Ecto neural progenitor cell (in vitro differentiated cells): ENCODE measurements around the gene TSHR.

ENCODE experiments used
- DNase-seq: peaks from one replicate; pipeline ENCODE4 v3.0.0-alpha.2; 2018; ENCODE audit warnings: low spot score

Gene TSHR

DNA sequence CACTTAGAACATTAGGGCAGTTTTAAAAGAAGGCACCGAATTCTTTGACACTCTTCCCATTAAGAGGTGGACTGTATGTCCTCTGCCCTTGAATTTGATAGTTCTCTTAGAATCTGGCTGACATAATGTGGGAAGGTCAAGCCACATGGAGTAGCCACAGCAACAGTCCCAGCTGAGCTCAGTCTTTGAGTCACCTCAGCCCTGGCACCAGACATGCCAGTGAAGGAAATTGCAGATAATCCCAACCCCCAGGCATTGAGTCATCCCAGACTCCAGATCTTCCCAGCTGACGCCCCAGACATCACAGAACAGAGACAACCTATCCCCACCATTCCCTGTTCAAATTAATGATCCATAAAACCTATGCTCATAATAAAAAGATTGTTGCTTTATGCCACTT lies 181.9 kb downstream of the TSHR start:
- DNase-seq, result no peak

DNA sequence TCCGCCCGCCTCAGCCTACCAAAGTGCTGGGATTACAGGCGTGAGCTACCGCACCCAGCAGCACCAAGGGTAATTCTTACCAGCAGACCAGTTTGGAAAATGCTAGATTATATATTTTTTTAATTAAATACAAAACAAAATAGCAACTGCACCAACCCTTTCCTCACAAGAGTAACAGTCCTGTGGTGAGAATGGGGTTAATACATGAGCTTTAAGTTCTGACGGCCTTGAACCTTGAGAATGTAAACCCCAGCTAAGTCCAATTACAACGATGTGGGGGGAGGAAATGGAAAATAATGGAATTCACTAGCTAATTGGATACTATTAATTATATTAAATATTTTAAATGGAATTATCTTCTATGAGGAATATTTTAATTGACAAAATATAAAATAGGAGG lies 183.0 kb downstream of the TSHR start:
- no peak for DNase-seq

DNA sequence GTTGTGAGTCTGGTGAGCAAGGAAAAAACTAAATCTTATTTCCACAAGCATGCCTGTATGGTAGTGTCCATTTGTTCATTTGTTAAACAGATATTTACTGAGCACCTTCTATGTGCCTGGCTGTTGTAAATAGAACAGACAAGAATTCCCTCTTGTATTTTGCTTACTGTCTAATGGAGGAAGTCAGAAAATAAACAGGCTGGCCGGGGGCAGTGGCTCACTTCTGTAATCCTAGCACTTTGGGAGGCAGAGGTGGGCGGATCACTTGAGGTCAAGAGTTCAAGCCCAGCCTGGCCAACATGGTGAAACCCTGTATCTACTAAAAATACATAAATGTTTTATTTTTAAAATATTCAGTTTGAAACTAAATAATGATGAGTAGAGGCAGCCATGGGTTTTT lies 186.0 kb downstream of the TSHR start:
- no peak for DNase-seq

DNA sequence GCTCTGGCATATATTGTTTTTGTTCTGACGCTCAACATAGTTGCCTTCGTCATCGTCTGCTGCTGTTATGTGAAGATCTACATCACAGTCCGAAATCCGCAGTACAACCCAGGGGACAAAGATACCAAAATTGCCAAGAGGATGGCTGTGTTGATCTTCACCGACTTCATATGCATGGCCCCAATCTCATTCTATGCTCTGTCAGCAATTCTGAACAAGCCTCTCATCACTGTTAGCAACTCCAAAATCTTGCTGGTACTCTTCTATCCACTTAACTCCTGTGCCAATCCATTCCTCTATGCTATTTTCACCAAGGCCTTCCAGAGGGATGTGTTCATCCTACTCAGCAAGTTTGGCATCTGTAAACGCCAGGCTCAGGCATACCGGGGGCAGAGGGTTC lies 188.4 kb downstream of the TSHR start:
- no peak for DNase-seq

DNA sequence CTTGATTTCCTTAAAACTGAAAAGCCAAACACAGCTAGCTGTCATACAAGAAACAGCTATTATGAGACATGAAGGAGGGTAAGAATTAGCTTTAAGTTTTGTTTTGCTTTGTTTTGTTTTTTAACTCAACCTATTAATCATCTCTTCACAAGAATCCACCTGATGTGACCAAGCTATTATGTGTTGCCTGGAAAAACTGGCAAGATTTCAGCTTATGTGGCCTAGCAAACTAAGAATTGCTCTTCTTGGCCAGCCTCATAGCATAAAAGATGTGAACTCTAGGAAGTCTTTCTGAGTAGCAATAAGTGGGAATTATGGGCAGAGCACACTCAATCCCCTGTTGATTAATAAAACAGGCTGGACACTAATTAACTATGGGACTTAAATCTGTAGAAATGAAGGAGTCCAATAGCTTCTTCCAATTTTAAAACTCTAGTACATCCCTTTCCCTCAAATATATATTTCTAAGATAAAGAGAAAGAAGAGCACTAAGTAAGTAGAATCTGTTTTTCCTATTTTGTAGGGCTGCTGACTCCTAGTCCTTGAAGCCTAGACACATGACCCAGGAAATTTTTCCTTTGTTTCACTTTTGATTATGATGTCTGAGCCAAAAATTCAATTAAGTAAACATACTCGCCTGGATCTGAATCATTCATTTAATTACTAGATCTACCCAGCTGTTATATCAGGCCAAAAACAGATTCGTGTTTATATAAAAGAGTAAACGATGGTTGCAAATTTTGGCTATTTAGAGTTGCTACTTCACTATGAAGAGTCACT lies 189.6 kb downstream of the TSHR start:
- DNase-seq, result no peak

DNA sequence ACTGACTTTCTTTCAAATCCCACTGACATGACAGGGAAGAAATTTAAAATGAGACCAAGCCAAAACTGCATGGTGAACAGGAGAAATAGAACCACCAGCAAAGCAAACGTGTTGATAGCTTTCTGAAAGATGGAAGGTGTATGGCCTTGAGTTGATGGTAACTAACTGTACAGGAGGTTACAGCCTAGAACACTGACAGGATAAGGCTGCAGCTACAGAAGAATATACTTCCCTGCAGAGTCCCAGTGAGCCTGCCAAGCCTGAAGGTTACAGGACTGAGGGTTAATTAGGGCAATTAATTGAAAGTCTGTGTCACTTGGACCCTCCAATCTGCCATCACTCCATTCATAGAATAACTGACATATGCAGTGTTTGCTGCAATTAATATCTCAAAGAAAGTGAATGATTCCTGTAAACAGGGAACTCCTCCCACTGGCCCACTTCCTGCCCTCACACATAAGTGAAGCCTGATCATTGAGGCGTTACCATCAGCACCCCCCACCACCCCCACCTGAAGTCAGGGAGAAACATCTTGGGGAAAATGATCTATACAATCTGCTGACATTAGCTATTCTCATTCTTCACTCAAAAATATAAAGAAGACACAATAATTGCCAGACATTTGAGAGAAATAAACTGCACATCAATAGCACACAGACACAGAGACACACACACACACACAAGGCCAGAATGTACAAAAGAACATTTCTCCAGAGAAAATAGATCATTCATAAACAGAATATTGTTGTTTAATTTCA lies 191.9 kb downstream of the TSHR start:
- no peak for DNase-seq

DNA sequence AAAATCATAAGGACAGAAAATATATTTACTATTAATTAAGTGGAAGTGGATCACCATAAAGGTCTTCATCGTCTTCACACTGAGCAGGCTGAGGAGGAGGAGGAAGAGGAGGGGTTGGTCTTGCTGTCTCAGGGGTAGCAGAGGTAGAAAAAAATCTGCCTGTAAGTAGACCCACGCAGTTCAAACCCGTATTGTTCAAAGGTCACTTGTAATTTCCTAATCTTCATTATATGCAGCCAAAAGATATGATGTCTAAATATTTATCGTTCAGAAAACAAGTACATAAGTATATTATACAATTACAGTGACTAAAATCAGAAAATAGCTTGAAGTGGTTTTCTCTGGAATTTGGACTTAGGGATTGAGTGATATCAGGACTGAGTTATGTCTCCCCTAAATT lies 193.2 kb downstream of the TSHR start:
- DNase-seq, result no peak

DNA sequence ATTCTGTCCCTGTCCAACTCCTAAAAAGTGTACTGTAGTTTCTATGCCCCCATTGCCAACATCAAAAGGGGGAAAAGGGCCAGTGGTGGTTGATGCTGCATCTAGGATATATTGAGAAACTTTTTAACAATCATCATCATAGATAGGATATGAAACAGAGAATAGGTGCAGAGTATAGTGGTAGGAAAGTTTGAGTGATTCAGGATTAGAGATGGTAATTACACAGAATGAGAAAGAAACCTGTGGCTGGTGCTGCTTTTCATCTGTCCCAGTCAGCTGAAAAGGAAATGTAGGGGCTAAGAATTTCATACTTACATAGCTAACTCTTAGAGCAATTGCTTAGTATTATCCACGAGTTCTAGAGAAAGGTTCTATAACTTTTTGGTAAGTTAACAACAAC lies 197.8 kb downstream of the TSHR start:
- no peak for DNase-seq

DNA sequence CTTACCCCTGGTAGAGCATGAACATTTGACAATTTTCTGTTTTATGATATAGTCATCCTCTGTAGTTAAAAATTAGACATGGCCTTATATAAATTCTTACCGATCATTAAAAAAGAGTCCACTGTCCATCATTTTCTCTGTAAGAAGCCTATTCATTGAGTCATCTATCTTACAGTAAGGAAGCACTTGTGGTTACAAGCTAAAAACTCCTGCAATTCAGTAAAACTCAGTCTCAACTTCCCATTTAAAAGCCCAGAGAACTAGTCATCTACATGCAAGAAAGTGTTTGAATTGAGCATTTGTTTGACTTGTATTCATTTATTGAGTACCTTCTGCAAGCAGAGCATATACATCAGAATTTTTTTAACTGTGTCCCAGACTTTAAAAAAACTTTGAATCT lies 202.0 kb downstream of the TSHR start:
- DNase-seq, result no peak

DNA sequence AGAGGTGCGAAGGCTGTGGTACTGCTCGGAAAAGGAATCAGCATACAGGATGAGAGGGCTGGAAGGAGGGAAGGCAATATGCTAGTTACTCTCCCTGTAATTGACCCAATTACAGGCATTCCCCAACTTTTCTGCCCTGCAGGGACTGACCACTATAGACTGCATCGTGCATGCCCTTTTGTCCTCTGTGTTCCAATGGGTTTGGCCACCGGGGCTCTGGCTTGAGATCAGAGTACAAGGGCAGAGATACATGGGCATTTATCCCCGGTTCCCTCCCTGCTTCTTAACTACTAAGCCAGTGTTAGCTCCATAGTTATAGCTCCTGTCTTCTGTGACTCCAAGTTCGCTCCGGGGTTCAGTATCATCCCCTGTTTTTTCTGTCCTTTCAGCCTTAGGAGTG lies 205.7 kb downstream of the TSHR start:
- no peak for DNase-seq

DNA sequence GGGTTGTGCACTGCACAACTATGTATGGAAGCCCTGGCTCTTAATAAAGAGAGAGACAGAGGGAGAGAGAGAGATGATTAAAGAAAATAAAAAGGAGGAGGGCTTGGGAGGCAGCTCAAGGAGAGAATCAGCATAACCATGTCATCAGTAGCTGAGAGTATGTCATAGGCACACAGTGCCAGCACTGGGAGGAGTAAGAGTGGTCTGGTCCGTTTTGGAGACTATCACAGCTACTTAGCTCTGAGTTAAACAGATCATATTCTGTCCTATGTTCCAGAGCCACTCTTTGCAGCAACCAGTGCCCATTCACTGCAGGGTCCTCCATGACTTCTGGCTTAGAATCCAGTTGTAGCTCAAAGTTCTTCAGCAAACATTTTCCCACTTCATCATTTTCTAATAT lies 206.3 kb downstream of the TSHR start:
- no peak for DNase-seq

DNA sequence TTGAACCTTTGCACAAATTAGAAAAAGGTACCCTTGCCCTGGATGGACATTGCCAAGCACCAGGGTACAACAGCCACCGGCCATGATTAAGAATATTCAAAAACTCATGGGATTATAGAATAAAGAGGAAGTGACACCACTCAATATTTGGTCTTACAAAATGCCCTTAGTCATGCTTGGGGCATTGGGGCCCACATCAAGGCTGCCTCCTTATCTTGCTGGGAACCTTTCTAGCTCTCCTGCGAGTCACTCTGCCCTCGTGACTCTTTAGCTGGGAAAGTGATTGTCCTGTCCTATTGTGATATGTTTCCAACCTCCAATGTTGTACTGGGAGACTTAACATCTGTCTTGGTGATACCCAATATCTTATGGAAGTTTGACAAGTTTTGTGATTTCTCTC lies 207.5 kb downstream of the TSHR start:
- DNase-seq, result no peak

DNA sequence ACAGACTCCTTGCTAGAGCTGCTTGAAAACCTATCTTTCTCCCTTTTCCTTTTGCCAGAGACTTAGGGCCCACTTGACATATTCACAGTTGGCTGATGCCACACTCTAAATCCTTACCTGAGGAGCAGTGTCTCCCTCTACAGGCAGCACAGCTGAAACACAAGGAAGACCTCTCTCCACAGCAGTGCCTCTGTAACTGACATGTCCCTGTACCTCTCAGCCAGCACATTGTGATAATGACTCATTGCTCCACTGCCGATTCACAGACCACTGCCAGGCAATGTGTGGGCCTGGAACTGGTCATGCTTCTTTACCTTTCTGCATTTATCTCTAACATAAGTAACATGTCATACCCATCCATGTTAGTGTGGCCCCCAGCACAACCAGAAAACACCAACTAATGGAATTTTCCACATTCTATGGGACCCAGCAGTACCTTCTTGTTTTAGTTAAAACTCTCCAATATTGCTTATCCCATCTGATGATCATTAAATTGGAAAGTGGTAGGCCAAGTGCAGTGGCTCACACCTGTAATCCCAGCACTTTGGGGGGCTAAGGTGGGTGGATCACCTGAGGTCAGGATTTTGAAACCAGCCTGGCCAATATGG lies 208.8 kb downstream of the TSHR start:
- peak; percentile 69 for DNase-seq

DNA sequence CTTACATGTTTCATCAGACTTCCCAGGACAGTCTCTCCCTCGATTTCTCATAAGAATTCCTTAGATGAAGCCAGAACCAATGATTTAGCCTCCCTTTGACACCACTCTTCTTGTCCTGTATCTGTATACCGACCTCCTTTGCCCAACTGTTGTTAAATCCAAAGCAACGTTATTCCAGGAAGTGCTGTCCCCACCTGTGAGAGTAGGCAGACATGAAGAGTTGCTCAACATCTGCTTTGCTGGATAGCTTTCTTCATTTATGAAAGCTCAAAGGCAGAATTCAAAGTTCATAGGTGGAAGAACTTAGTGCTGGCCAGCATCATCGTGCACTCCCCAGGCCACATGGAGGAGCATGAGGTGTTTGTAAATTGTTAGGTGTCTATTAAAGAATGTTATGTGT lies 209.8 kb downstream of the TSHR start:
- DNase-seq, result no peak

DNA sequence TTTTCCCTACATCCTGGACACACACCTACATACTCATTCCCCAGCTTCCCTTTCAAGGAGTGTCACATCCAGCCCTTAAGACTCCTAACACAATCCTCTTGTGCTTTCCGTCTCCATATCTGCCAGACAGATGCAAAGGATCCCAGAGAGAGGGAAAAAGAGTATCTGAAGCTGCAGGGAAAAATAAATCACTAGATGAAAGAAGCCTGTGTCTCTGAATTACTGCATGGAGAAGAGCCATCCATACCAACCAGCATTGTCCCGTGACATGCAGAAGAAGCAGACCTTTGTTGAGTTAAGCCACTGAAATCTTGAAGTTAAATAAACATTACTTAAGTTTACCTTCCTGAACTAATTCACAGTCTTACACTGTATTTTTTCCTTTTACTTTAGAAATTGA lies 210.7 kb downstream of the TSHR start:
- DNase-seq, result no peak

DNA sequence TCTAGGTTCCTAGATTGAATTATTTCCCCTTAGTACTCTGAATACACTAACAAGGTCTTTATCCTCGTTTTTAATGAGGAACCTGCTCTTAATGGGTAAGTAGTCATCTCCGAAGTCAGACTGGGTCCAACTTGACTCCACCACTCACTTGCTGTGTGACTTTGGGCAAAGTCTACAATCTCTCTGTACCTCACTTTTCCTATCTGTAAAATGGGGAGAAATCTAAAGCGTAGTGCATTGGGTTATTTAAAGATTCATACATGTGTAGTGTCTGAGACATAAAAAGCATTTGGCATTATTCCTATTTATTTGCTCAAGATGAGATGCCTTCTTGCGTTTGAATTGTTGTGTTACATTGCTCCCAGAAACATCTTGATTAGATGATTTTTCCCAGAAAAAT lies 213.8 kb downstream of the TSHR start:
- no peak for DNase-seq

DNA sequence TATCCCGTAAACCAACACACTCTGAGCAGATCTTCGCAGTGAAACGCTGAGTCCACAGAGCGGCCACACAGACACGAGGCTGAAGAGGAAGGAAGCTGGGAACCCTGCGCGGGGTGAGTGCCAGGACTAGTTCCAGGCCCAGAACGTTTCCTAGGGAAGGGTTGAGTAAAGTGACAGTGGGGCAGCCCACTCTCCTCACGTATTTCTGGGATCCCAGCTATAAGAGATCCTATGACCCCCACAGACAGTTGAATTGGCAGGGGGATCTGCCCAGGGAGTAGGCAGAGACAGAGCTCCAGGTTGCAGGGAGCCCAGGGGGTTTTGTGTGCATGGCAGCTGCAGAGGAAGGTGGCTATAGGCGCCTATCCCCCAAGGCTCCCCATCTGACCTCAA lies 214.3 kb downstream of the TSHR start:
- DNase-seq, result no peak

DNA sequence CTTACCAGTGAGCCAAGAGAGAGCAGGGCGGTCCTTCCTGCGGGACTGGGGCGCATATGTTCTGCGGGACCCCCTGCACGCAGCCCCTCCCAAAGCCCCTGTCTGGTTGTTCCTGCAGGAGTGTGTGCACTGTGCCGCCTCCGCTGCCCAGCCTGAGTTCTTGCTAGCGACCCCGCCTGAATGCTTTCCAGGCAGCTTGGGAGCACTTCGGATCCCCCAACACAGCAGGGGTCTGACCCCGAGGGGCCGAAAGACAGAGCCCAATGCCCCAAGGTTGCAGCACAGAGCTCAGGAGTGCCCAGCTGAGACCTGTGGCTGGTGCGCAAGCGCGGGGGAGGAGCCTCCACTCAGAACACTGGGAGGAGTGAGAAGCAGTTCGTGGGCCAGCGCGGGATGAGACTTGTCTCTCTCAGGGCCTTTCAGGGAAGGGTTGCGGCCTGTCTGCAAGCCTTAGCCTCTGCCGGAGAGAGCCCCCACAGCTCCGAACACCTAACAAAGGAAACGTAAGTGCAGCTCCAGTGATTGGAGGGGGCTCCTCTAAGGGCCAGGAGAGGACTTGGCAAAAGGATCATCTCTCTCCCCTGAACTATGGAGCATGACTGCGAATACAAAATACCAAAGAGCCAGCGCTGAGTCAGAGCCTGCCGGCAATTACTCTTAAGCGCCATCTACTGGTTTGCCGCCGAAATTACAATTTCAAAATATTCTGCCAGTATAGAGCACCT lies 214.8 kb downstream of the TSHR start:
- peak; percentile 92 for DNase-seq

DNA sequence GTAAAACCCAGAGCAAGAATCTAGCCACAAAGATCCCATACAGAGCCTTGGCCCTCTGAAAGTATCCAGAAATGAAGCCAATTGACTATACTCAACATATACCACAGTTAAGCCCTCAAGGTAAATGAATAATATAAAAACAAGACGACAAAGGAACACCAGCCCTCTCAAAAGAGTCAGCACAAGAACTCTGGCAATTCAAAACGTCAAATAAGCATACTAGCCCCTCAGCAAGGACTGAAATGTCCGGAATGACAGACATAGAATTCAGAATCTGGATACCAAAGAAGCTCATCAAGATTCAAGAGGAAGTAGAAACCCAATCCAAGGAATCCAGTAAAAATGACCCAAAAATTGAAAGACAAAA lies 215.4 kb downstream of the TSHR start:
- DNase-seq, result no peak

DNA sequence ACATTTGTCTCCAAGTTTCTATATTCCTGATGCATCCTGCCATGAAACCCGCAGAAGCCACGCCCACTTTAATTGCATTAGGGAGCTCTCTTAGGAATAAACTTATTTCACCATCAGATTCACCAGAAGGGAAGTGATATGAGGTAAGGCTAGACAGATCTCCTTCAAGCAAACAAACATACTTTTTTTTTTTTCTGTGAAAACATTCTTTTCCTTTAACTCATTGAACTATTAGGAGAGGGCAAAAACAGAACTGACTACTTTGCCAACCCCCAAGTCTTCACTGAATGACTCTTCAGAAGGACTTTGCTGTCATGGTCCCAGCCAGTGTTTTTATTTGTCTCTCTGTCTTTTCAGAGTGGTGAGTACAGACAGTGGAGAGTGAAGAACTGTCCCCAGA lies 216.9 kb downstream of the TSHR start:
- no peak for DNase-seq

DNA sequence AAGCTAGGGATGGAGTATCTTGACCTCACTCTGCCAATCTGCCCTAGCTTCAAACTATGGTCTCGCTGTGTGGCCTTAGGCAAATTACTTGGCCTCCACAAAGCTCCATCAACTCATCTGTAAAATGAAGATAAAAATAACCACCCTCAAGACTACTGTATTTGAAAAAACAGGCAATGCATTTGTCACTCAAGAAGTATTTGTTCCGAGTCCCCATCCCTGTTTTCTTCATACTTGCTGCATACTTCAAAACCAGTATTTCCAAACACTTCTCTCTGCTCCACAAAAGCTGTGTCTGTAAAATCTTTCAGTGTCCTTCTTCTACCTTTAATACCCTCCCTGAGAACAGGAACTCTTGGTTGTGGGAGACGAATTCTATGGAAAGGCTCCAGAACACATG lies 217.5 kb downstream of the TSHR start:
- DNase-seq, result no peak

DNA sequence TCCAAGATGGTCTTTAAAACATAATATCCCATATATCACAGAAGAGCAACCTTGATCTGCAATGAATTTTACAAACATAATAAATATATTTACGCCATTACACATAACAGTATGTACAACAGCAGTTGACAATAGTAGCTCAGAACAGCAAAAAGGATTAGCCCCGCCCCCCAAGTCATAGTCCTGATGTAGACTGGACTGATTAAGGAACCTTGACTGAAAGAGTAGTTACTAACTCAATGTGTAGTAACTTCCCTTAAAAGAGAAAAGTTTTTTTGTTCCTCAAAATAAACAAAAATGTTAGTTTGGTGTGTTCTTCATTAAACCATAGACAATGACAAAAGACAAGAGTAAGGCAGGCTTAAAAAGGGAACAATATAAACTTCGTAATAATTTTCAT lies 220.8 kb downstream of the TSHR start:
- no peak for DNase-seq

DNA sequence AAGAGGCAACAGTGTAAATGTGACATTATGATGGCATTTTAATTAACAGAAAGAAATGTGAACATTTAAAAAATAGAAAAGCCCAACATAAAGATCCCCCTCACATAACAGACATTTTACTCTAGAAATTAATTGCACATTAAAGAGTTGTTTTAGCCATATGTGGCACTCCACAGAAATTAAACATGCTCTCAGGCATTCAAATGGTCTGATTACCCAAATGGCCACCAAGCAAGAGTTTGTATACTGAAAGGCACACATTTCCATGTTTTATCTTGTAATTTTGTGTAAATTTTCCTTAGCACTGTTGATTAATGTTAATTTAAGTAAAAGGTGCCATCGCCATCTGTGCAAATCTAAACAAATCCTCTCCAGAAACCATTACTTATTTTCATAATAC lies 221.8 kb downstream of the TSHR start:
- no peak for DNase-seq
